ENCODE data around the gene PNLIPRP2. TPM values are rescaled to one million over a fixed set of nuclear protein-coding genes. Genes with fewer than 3 reads are reported as not detected.

The PNLIPRP2 gene
- total and polyA plus RNA-seq, 2 of the 4 experiments (the other 2 are of a cell fraction), result not detected

Other genes starting within 250 kb of the PNLIPRP2 start
- gene PNLIPRP3, start 193.1 kb upstream of the PNLIPRP2 start, total RNA-seq (2012; rRNA removed), result not detected in 2 replicates
- not detected in 2 replicates for gene PNLIPRP3, start 193.1 kb upstream of the PNLIPRP2 start, polyA plus RNA-seq (2012; rRNA removed)
- gene PNLIP, start 75.0 kb upstream of the PNLIPRP2 start, total RNA-seq (2012; rRNA removed), result not detected in 2 replicates
- gene PNLIP, start 75.0 kb upstream of the PNLIPRP2 start, polyA plus RNA-seq (2012; rRNA removed), result not detected in 2 replicates
- gene PNLIPRP1, start 30.0 kb upstream of the PNLIPRP2 start, total RNA-seq (2012; rRNA removed), result not detected in 2 replicates
- gene PNLIPRP1, start 30.0 kb upstream of the PNLIPRP2 start, polyA plus RNA-seq (2012; rRNA removed), result not detected in 2 replicates
- gene HSPA12A, start 121.6 kb downstream of the PNLIPRP2 start, total RNA-seq (2012; rRNA removed), result 16.1 and 18.6 TPM in 2 replicates
- gene HSPA12A, start 121.6 kb downstream of the PNLIPRP2 start, polyA plus RNA-seq (2012; rRNA removed), result 14.6 and 16.7 TPM in 2 replicates
- under 0.01 TPM in 2 replicates for gene ENO4, start 228.5 kb downstream of the PNLIPRP2 start, total RNA-seq (2012; rRNA removed)
- 0.05 and 0.06 TPM in 2 replicates for gene ENO4, start 228.5 kb downstream of the PNLIPRP2 start, polyA plus RNA-seq (2012; rRNA removed)

All from IMR-90 (cell line).